Loucy (cell line): ENCODE measurements around the gene IGSF23.
"Not testable (repeated sequence)": the region's sequence is repeated elsewhere in the genome, so short reads cannot be mapped to it uniquely, and the experiment has no call there.

Experiments used
- H2AFZ ChIP-seq: fragments of 200-600 bp; sonication (generic); 2 replicates; pipeline ENCODE4 v1.6.0; 2016; ENCODE audit warnings: antibody characterized with exemption, mild to moderate bottlenecking, low read length, moderate library complexity
- H3F3A ChIP-seq: fragments of 200-600 bp; 2 replicates; pipeline ENCODE4 v1.6.0; 2016; ENCODE audit warnings: antibody characterized with exemption, low read depth, mild to moderate bottlenecking
- H3K27me3 ChIP-seq: fragments of 200-600 bp; sonication (generic); 2 replicates; pipeline ENCODE4 v1.6.1; 2014; ENCODE audit warnings: low read length, mild to moderate bottlenecking; ENCODE audit not compliant: insufficient read depth, poor library complexity, severe bottlenecking
- H3K36me3 ChIP-seq: fragments of 200-600 bp; sonication (generic); 2 replicates; pipeline ENCODE4 v1.6.1; 2016; ENCODE audit warnings: low read length; ENCODE audit not compliant: insufficient read depth
- H3K4me1 ChIP-seq: fragments of 200-600 bp; sonication (generic); 2 replicates; pipeline ENCODE4 v1.5.1; 2014; ENCODE audit warnings: low read length, mild to moderate bottlenecking; ENCODE audit not compliant: insufficient read depth, poor library complexity, severe bottlenecking
- H3K4me2 ChIP-seq: fragments of 200-600 bp; sonication (generic); 2 replicates; pipeline ENCODE4 v1.6.0; 2014; ENCODE audit warnings: antibody characterized with exemption, low read length, low read depth, mild to moderate bottlenecking; ENCODE audit not compliant: poor library complexity, severe bottlenecking
- H3K4me3 ChIP-seq: fragments of 200-600 bp; sonication (generic); 2 replicates; pipeline ENCODE4 v1.5.1; 2014; ENCODE audit warnings: low read length, mild to moderate bottlenecking, mixed read lengths; ENCODE audit not compliant: poor library complexity, severe bottlenecking
- H3K79me2 ChIP-seq: fragments of 200-600 bp; sonication (generic); 2 replicates; pipeline ENCODE4 v1.6.1; 2014; ENCODE audit warnings: low read length; ENCODE audit not compliant: insufficient read depth
- H3K9ac ChIP-seq: fragments of 200-600 bp; sonication (generic); 2 replicates; pipeline ENCODE4 v1.6.0; 2014; ENCODE audit warnings: mild to moderate bottlenecking, low read depth, low read length, moderate library complexity; ENCODE audit not compliant: poor library complexity, severe bottlenecking
- H3K9me2 ChIP-seq: fragments of 200-600 bp; sonication (generic); replicated peaks from 2 replicates; pipeline ENCODE4 v1.6.1; 2016; ENCODE audit warnings: low read depth, low read length, mixed read lengths
- H3K9me3 ChIP-seq: fragments of 200-600 bp; sonication (generic); 2 replicates; pipeline ENCODE4 v1.6.1; 2014; ENCODE audit warnings: mild to moderate bottlenecking, antibody characterized with exemption, low read length, low read depth; ENCODE audit not compliant: insufficient read depth
- H4K20me1 ChIP-seq: fragments of 200-600 bp; sonication (generic); 2 replicates; pipeline ENCODE4 v1.6.0; 2014; ENCODE audit warnings: antibody characterized with exemption, low read length, mild to moderate bottlenecking; ENCODE audit not compliant: insufficient read depth, poor library complexity, severe bottlenecking
- CTCF ChIP-seq: fragments of 200-600 bp; sonication (generic); conservative IDR thresholded peaks from 2 replicates; pipeline ENCODE4 v1.5.1; 2014; ENCODE audit warnings: mild to moderate bottlenecking, antibody characterized with exemption, low read length
- EZH2phosphoT487 ChIP-seq: fragments of 200-600 bp; IDR thresholded peaks from 2 replicates; pipeline ENCODE4 v1.6.1; 2018; ENCODE audit warnings: antibody characterized with exemption, mild to moderate bottlenecking, moderate library complexity, borderline replicate concordance

Gene IGSF23

GRCh38 chr19:44628793-44629192, 15.4 kb downstream of the IGSF23 start:
- Histone ChIP-seq H3K9me3 (no peaks in the 10 kb centered on the region; the same call in 1 of the 2 replicates), H3F3A (no peaks in the 10 kb centered on the region), H2AFZ (no peak overlapping the region), H3K9ac (no peak overlapping the region), H3K79me2 (no peaks in the 10 kb centered on the region), H3K4me2 (no peak overlapping the region), H3K4me1 (no peaks in the 10 kb centered on the region), H4K20me1 (no peaks in the 10 kb centered on the region), H3K36me3 (no peaks in the 10 kb centered on the region), H3K9me2 (no peaks in the 10 kb centered on the region), H3K27me3 (no peaks in the 10 kb centered on the region), H3K4me3 (no peak overlapping the region)
- TF ChIP-seq EZH2phosphoT487 (no peak), CTCF (no peak)

GRCh38 chr19:44631611-44632010, 18.2 kb downstream of the IGSF23 start:
- not testable (repeated sequence) for H3K27me3 ChIP-seq, H3K9me3 ChIP-seq, H3K4me1 ChIP-seq, H3K79me2 ChIP-seq, H2AFZ ChIP-seq, H3K36me3 ChIP-seq, H3F3A ChIP-seq, H3K4me2 ChIP-seq, H3K4me3 ChIP-seq, H4K20me1 ChIP-seq, H3K9me2 ChIP-seq, H3K9ac ChIP-seq

- not testable (repeated sequence) for H3K4me2 ChIP-seq, H3K79me2 ChIP-seq, H4K20me1 ChIP-seq, H3K27me3 ChIP-seq, H2AFZ ChIP-seq, H3K36me3 ChIP-seq, H3F3A ChIP-seq, H3K4me1 ChIP-seq, H3K9me3 ChIP-seq, H3K4me3 ChIP-seq, H3K9me2 ChIP-seq, H3K9ac ChIP-seq
Measured at GRCh38 chr19:44634058-44634457, 20.7 kb downstream of the IGSF23 start.

- Histone ChIP-seq H3K4me3 (no peak overlapping the region), H3F3A (no peaks in the 10 kb centered on the region), H2AFZ (no peak overlapping the region), H3K79me2 (no peaks in the 10 kb centered on the region), H3K9me3 (no peaks in the 10 kb centered on the region), H3K9ac (no peak overlapping the region), H3K27me3 (no peaks in the 10 kb centered on the region), H3K36me3 (no peaks in the 10 kb centered on the region), H4K20me1 (no peaks in the 10 kb centered on the region), H3K4me2 (no peak overlapping the region), H3K4me1 (no peaks in the 10 kb centered on the region), H3K9me2 (no peaks in the 10 kb centered on the region)
- no peak for TF ChIP-seq CTCF
- TF ChIP-seq EZH2phosphoT487, result no peak
Measured at GRCh38 chr19:44634785-44635184, 21.4 kb downstream of the IGSF23 start.
